H1 (cell line): ENCODE results near the gene IFI44L. TPM values are rescaled to one million over a fixed set of nuclear protein-coding genes. Genes with fewer than 3 reads are reported as not detected.
A peak's percentile ranks its signal among the peaks of the same experiment; 100 is the strongest.

Experiments used
- CTCF ChIA-PET: fragments of 300-600 bp; sonication (Branson Sonifier 250); formaldehyde crosslinking; loops from one replicate; lab custom pipeline; 2021; ENCODE audit not compliant: partially characterized antibody; lab: Charles Lee
- POLR2A ChIA-PET: fragments of 300-600 bp; sonication (Branson Sonifier 250); formaldehyde crosslinking; loops from one replicate; lab custom pipeline; 2021; ENCODE audit warnings: inconsistent platforms; ENCODE audit not compliant: partially characterized antibody; lab: Charles Lee
- DNase-seq, 2 experiments: peaks; one replicate each; pipeline versions ENCODE4 v3.0.0 to v3.0.0-alpha.2; 2010 to 2022; ENCODE audit warnings: low spot score in 2 of 2, low read depth in 1 of 2, mixed read lengths in 1 of 2
- FAIRE-seq: peaks from 2 replicates; lab custom pipeline; 2011; peaks lifted over from hg19 to GRCh38; lab: Jason Lieb, UNC
- H2AFZ ChIP-seq: 2 replicates; pipeline ENCODE4 v1.8.1; 2012; ENCODE audit warnings: low read length, inconsistent platforms
- H2AK5ac ChIP-seq: 2 replicates; pipeline ENCODE4 v1.6.1; 2013; ENCODE audit warnings: low read depth, low read length
- H2BK120ac ChIP-seq: replicated peaks from 2 replicates; pipeline ENCODE3; 2013; ENCODE audit warnings: low read depth, low read length, inconsistent platforms
- H2BK12ac ChIP-seq: 2 replicates; pipeline ENCODE4 v1.6.1; 2013; ENCODE audit warnings: low read depth, low read length
- H2BK15ac ChIP-seq: 2 replicates; pipeline ENCODE4 v1.6.1; 2013; ENCODE audit warnings: low read length
- H2BK20ac ChIP-seq: 2 replicates; pipeline ENCODE4 v1.6.1; 2013; ENCODE audit warnings: low read length
- H2BK5ac ChIP-seq: 2 replicates; pipeline ENCODE4 v1.6.1; 2013; ENCODE audit warnings: low read depth, low read length
- H3K14ac ChIP-seq: 2 replicates; pipeline ENCODE4 v1.6.1; 2013; ENCODE audit warnings: inconsistent platforms; ENCODE audit not compliant: insufficient read length
- H3K18ac ChIP-seq: 2 replicates; pipeline ENCODE4 v1.6.1; 2013; ENCODE audit warnings: low read length; ENCODE audit errors: extremely low read depth
- H3K23ac ChIP-seq: 2 replicates; pipeline ENCODE4 v1.6.1; 2013; ENCODE audit warnings: inconsistent platforms; ENCODE audit not compliant: insufficient read length
- H3K23me2 ChIP-seq: 2 replicates; pipeline ENCODE4 v1.6.1; 2013; ENCODE audit warnings: low read depth, low read length
- H3K27ac ChIP-seq: 2 replicates; pipeline ENCODE4 v1.6.1; 2011; ENCODE audit warnings: low read depth, low read length, inconsistent platforms
- H3K27me3 ChIP-seq, 4 experiments: replicated peaks in 1 of 4; 1 replicate in 1 of 4; 2 replicates in 3 of 4; pipeline versions ENCODE4 v1.6.1 to v1.8.1; 2011 to 2013; ENCODE audit warnings: low read length in 3 of 4, mild to moderate bottlenecking in 3 of 4, inconsistent platforms in 2 of 4, mixed read lengths in 2 of 4, moderate library complexity in 1 of 4; ENCODE audit not compliant: control insufficient read depth in 3 of 4, insufficient read depth in 3 of 4; ENCODE audit errors: extremely low read depth in 1 of 4
- H3K36me3 ChIP-seq, 4 experiments: 2 replicates each; pipeline versions ENCODE4 v1.6.1 to v1.8.1; 2011 to 2013; ENCODE audit warnings: mild to moderate bottlenecking in 4 of 4, low read length in 3 of 4, moderate library complexity in 2 of 4, control low read depth in 1 of 4, inconsistent platforms in 1 of 4; ENCODE audit not compliant: insufficient read depth in 4 of 4, control insufficient read depth in 2 of 4
- H3K4ac ChIP-seq: replicated peaks from 2 replicates; pipeline ENCODE3; 2013; ENCODE audit warnings: low read length, low read depth, mixed read lengths, inconsistent platforms; ENCODE audit not compliant: insufficient read length
- H3K4me1 ChIP-seq, 4 experiments: replicated peaks in 1 of 4; 1 replicate in 1 of 4; 2 replicates in 3 of 4; pipeline versions ENCODE4 v1.6.1 to v1.8.1; 2011 to 2013; ENCODE audit warnings: low read length in 3 of 4, inconsistent platforms in 2 of 4, mixed read lengths in 1 of 4; ENCODE audit not compliant: insufficient read depth in 4 of 4, control insufficient read depth in 3 of 4
- H3K4me2 ChIP-seq, 2 experiments: 2 replicates each; pipeline versions ENCODE4 v1.6.1 to v1.8.1; 2011 to 2013; ENCODE audit warnings: low read depth in 2 of 2, low read length in 2 of 2, control low read depth in 1 of 2, inconsistent platforms in 1 of 2, mild to moderate bottlenecking in 1 of 2; ENCODE audit not compliant: insufficient read depth in 1 of 2
- H3K4me3 ChIP-seq, 4 experiments: fragments of 200-600, 300-600 bp in 1 of 4; sonication (generic), shearing (Covaris generic), sonication (Bioruptor Twin) in 1 of 4; 2 replicates each; pipeline versions ENCODE4 v1.5.1 to v1.8.1; 2011 to 2016; ENCODE audit warnings: low read length in 4 of 4, low read depth in 3 of 4, control low read depth in 2 of 4, inconsistent platforms in 2 of 4, mild to moderate bottlenecking in 2 of 4, mixed read lengths in 1 of 4, moderate library complexity in 1 of 4; ENCODE audit not compliant: insufficient read depth in 2 of 4; ENCODE audit errors: extremely low read depth in 1 of 4
- H3K56ac ChIP-seq: replicated peaks from 2 replicates; pipeline ENCODE3; 2013; ENCODE audit warnings: low read depth, mild to moderate bottlenecking, mixed read lengths, low read length, inconsistent platforms; ENCODE audit not compliant: insufficient read length
- H3K79me1 ChIP-seq: 2 replicates; pipeline ENCODE4 v1.6.1; 2013; ENCODE audit warnings: low read depth, low read length, control low read depth
- H3K79me2 ChIP-seq, 2 experiments: 2 replicates each; pipeline versions ENCODE4 v1.6.1 to v1.8.1; 2012 to 2013; ENCODE audit warnings: low read length in 2 of 2, mild to moderate bottlenecking in 2 of 2, inconsistent platforms in 1 of 2; ENCODE audit not compliant: insufficient read depth in 2 of 2, control insufficient read depth in 1 of 2
- H3K9ac ChIP-seq, 4 experiments: replicated peaks in 1 of 4; 1 replicate in 1 of 4; 2 replicates in 3 of 4; pipeline versions ENCODE4 v1.6.1 to v1.8.1; 2011 to 2013; ENCODE audit warnings: low read depth in 3 of 4, low read length in 3 of 4, control low read depth in 2 of 4, mild to moderate bottlenecking in 2 of 4, moderate library complexity in 2 of 4, inconsistent platforms in 1 of 4; ENCODE audit errors: extremely low read depth in 1 of 4
- H3K9me3 ChIP-seq, 2 experiments: 2 replicates each; pipeline versions ENCODE4 v1.6.1 to v1.8.1; 2012 to 2013; ENCODE audit warnings: mild to moderate bottlenecking in 2 of 2, moderate library complexity in 2 of 2, control low read depth in 1 of 2, inconsistent platforms in 1 of 2, low read depth in 1 of 2, low read length in 1 of 2, mixed read lengths in 1 of 2; ENCODE audit not compliant: insufficient read depth in 2 of 2
- H4K20me1 ChIP-seq, 2 experiments: replicated peaks in 1 of 2; 2 replicates each; pipeline versions ENCODE3 to v1.8.1; 2011 to 2013; ENCODE audit warnings: inconsistent platforms in 2 of 2, low read length in 2 of 2, mild to moderate bottlenecking in 1 of 2; ENCODE audit not compliant: insufficient read depth in 2 of 2, control insufficient read depth in 1 of 2
- H4K5ac ChIP-seq: 2 replicates; pipeline ENCODE4 v1.6.1; 2013; ENCODE audit warnings: low read length, low read depth, mixed read lengths, inconsistent platforms; ENCODE audit not compliant: insufficient read length
- H4K8ac ChIP-seq: 2 replicates; pipeline ENCODE4 v1.8.0; 2013; ENCODE audit warnings: mild to moderate bottlenecking, moderate library complexity, low read length, inconsistent platforms; ENCODE audit not compliant: insufficient read depth; ENCODE audit errors: extremely low read depth
- H4K91ac ChIP-seq: replicated peaks from 2 replicates; pipeline ENCODE3; 2013; ENCODE audit warnings: low read length, mixed read lengths, inconsistent platforms; ENCODE audit not compliant: insufficient read length
- BRCA1 ChIP-seq: IDR thresholded peaks from 2 replicates; pipeline ENCODE4 v1.6.1; 2012; ENCODE audit warnings: low read depth, low read length, improper control_type of control experiment
- CREB1 ChIP-seq: IDR thresholded peaks from 2 replicates; pipeline ENCODE4 v1.6.1; 2012; ENCODE audit warnings: inconsistent platforms
- RAD21 ChIP-seq, 2 experiments: IDR thresholded peaks in 1 of 2; conservative IDR thresholded peaks in 1 of 2; 2 replicates each; pipeline ENCODE4 v1.6.1; 2011; ENCODE audit warnings: low read depth in 2 of 2, low read length in 2 of 2, improper control_type of control experiment in 1 of 2, inconsistent platforms in 1 of 2, mild to moderate bottlenecking in 1 of 2, moderate library complexity in 1 of 2
- SP2 ChIP-seq: IDR thresholded peaks from 2 replicates; pipeline ENCODE4 v1.6.1; 2012; ENCODE audit warnings: mild to moderate bottlenecking, low read length, inconsistent platforms
- polyA plus RNA-seq, 7 experiments: library from polyadenylated mRNA; depleted of rRNA in 3 of 7; stranded (reverse) in 5 of 7; unstranded in 2 of 7; fragments of >200 nt in 5 of 7; fragments of 200-250 nt in 2 of 7; gene quantifications; 1 replicate in 5 of 7; 2 replicates in 1 of 7; 4 replicates in 1 of 7; pipeline versions ENCODE4 v1.2.1 to v1.2.3, GENCODE V29; 2011 to 2013; ENCODE audit warnings: missing spikeins in 2 of 7, mixed read lengths in 2 of 7
- total RNA-seq: library from RNA; stranded (reverse); fragmentation: NEBNext Ultra II Directional; extraction: Animal tissue kit (Norgen Biotek cat#: 25700); gene quantifications from 2 replicates; pipeline ENCODE4 v1.2.1, GENCODE V29; 2021
- TF ChIP-seq, protein P1 (sequence below), 3 experiments: IDR thresholded peaks; 1 replicate in 2 of 3; 2 replicates in 1 of 3; pipeline versions ENCODE4 v1.5.1 to v1.6.1; 2011; ENCODE audit warnings: low read length in 3 of 3, mild to moderate bottlenecking in 3 of 3, inconsistent platforms in 2 of 3, low read depth in 1 of 3, moderate library complexity in 1 of 3; ENCODE audit not compliant: insufficient read depth in 1 of 3; ENCODE audit errors: control extremely low read depth in 1 of 3

IFI44L gene
- total and polyA plus RNA-seq, 2 of the 8 experiments (the other 6 are each of a cell fraction or from before 2014, with no cell fraction given): not detected

DNA sequence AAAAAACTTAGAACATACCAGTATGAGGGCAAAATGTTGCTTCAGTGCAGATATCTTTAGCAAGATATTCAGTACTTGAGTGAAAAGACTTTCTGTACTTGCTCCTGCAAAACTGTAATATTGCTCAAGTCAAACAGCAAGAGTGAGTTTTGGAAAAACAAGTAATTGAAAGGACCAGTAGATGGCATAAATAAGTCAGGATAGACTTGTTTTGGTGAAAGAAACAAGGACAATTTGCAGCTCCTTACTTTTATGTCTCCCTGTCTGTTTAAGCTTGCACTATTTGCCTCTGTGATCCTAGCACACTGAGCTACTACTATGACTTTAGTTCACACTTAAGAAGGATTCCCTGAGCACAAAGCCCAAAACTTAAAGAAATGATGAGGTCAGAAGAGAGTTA is 68.4 kb downstream of the IFI44L start:
- H2BK12ac ChIP-seq: no peak overlapping the region
- H3K14ac ChIP-seq: no peak overlapping the region

More for the DNA sequence above, 68.4 kb downstream of the IFI44L start:
- DNase-seq (no peak), FAIRE-seq (peak; percentile 32)
- TF ChIP-seq RAD21 (IDR thresholded peaks at IDR 0.05 in 1 of 2, conservative IDR thresholded peaks at IDR 0.05 in 1 of 2; ENCODE audit: low read depth in 2 of 2, low read length in 2 of 2) (peak; percentile 50 to 51), SP2 (no peak), CREB1 (no peak), BRCA1 (no peak)
- TF ChIP-seq, protein P1, sequence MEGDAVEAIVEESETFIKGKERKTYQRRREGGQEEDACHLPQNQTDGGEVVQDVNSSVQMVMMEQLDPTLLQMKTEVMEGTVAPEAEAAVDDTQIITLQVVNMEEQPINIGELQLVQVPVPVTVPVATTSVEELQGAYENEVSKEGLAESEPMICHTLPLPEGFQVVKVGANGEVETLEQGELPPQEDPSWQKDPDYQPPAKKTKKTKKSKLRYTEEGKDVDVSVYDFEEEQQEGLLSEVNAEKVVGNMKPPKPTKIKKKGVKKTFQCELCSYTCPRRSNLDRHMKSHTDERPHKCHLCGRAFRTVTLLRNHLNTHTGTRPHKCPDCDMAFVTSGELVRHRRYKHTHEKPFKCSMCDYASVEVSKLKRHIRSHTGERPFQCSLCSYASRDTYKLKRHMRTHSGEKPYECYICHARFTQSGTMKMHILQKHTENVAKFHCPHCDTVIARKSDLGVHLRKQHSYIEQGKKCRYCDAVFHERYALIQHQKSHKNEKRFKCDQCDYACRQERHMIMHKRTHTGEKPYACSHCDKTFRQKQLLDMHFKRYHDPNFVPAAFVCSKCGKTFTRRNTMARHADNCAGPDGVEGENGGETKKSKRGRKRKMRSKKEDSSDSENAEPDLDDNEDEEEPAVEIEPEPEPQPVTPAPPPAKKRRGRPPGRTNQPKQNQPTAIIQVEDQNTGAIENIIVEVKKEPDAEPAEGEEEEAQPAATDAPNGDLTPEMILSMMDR (IDR thresholded peaks at IDR 0.05; ENCODE audit: control extremely low read depth in 1 of 3, insufficient read depth in 1 of 3, low read depth in 1 of 3, low read length in 3 of 3): peak in 1 of 3 experiments; percentile 23; a peak in 2 of 4 replicates
- Histone ChIP-seq H2BK15ac (no peak overlapping the region), H3K9me3 (no peaks in the 10 kb centered on the region), H2AK5ac (no peak overlapping the region), H3K9ac (no peak overlapping the region), H3K79me2 (no peaks in the 10 kb centered on the region), H4K91ac (no peak overlapping the region), H3K4ac (no peak overlapping the region), H4K8ac (no peak overlapping the region), H2AFZ (peak overlapping the region; percentile 91), H3K4me1 (no peaks in the 10 kb centered on the region), H3K27me3 (no peaks in the 10 kb centered on the region), H2BK5ac (no peak overlapping the region), H3K4me2 (no peak overlapping the region), H4K5ac (no peak overlapping the region), H2BK120ac (no peak overlapping the region), H3K23ac (no peak overlapping the region), H3K79me1 (no peaks in the 10 kb centered on the region), H3K56ac (no peak overlapping the region), H3K4me3 (no peak overlapping the region), H4K20me1 (no peaks in the 10 kb centered on the region), H3K27ac (no peak overlapping the region), H3K36me3 (no peaks in the 10 kb centered on the region), H3K18ac (no peak overlapping the region), H3K23me2 (no peaks in the 10 kb centered on the region), H2BK20ac (no peak overlapping the region)
- POLR2A ChIA-PET: no interaction called here
- CTCF ChIA-PET: interaction anchor here (0.5 to 1.1 kb wide), 4 partner anchors 16 to 479 kb away, joined by 3 to 7 read pairs (median 4); no protein-coding TSS in a partner anchor
